Measurements from ENCODE around the gene ATN1.

Gene ATN1

DNA sequence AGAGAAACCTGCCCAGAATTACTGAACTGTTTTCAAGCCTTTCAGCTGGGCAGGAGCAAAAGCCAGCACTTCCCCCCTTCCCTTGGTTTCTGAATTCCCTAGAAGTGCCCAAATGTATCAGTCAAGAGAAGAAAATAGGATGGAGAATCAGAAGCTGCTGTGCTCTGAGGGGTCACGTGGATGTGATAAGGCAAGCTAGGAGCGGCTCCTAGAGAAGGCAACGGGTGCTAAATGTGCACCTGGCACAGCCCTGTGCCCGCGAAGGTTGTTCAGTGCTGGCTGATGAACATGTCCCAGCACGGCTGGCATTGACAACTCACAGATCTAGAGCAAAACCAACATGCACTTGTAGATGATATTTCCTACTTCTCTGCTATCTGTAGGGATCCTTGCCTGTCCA lies 51.3 kb downstream of the ATN1 start:
- DNase-seq: no peak

DNA sequence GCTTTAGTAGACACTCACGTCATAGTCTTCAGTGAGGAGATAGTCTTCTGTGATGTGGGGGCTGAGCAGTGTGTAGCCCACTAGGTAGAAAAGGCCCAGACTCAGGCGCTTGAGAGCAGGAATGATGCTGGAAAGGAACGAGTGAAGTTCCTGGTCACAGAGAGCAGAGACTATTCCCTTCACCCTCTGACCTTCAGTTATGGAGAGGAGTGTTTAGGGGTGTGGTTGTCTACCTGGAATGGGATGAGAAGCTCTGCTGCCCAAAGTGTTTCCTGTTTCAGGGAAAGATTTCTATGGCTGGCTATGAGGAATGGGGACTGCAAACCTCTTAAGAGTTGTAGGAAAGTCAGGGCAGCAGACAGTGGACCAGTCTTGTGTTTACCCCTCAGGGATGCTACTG lies 51.7 kb downstream of the ATN1 start:
- no peak for DNase-seq

DNA sequence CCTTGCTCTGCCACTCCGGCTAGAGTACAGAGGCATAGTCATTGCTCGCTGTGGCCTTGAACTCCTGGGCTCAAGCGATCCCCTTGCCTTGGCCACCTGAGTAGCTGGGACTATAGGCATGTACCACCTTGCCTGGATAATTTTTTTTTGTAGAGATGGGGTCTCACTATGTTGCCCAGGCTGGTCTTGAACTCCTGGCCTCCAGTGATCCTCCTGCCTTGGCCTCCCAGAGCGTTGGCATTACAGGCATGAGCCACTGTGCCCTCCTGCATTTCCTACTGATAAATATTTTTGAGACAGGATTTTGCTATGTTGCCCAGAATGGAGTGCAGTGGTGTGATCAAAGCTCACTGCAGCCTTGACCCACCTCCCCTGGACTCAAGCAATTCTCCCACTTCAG lies 52.3 kb downstream of the ATN1 start:
- DNase-seq: no peak

DNA sequence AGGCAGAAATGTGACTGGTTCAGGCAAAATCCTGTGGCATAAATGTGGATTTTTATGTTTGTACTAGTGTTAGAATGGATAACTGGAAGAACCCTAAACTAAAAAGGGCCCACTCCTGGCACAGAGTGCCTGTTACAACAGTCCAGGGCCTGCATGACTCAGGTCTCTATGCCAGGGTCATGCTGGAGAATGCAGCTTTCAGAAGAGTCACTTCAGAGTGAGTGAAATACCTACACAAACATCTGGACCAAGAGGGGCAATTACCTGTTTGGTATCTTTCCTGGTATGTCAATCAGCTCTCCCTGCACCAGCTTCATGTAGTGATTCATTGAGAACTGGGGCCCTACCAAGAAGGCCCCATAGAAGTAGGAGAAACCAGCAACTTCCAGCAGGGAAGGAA lies 53.0 kb downstream of the ATN1 start:
- DNase-seq: no peak

GRCh38 chr12:6981152-6982052 lies 53.6 kb downstream of the ATN1 start:
- DNase-seq: no peak

DNA sequence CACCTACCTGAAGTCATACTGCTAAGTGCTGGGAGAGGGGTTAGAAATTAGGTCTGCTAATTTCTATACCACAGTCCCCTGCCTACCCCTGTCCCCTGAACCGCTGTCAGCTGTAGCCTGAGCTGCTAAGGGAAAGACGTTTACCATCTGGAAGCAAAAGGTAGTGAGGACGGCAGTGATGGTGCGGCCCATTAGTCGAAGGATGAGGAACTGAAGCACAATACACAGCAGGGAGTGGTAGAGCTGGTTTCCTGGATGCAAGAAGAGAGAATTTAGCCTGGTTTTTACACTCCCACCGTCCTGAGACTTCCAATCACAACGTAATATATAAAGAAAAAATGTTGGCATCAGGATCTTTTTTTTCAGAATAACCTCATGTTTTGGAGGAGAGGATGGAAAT lies 54.8 kb downstream of the ATN1 start:
- no peak for DNase-seq

DNA sequence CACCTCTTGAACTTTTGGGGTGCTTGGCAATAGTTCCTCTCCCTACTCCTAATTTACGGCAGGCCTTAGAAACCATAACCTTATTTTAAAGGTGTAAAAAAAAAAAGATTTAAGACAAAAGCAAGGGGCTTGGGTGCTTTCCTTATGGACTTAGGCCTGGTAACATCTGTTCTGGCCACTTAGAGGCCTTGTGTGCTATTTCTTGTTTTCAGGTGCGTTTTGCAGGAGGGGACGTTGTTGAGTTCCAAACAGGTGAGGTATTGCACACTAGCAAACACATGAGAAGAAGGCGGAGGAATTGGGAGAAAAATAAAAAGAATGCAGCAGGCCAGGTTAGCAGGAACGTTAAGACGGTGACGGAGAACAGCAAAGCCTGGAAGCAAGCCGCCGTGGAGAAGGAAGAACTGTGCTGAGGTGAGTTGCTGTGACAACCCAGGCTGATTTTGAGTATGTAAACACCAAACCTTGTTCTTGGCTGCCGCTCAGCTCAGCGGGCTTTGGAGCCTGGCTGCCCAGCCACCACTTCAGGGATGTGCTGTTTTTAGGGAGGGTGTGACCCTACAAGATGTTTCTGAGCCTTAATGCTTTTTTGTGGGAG lies 60.3 kb downstream of the ATN1 start:
- DNase-seq: no peak
